Spleen (tissue), 7 donors: ENCODE results near the gene CCDC78.

Experiments
- CTCF ChIP-seq, 11 experiments: fragments of 200-600 bp in 7 of 11; fragments of 450-650 bp in 4 of 11; sonication (generic) in 4 of 11; IDR thresholded peaks in 8 of 11; conservative IDR thresholded peaks in 3 of 11; 1 replicate in 7 of 11; 2 replicates in 4 of 11; pipeline versions ENCODE4 v1.4.0 to v1.8.0; 2016 to 2021; ENCODE audit warnings: antibody characterized with exemption in 11 of 11, inconsistent platforms in 4 of 11, mild to moderate bottlenecking in 1 of 11
- POLR2AphosphoS5 ChIP-seq, 3 donors: sonication (generic); formaldehyde crosslinking; IDR thresholded peaks; one replicate each; pipeline ENCODE4 v1.5.1; 2017; ENCODE audit warnings: antibody characterized with exemption in 3 of 3
- donor health status: DM: no; HTN: no; CAD: no; lungs with moderate emphysema.
- donor health status: DM: no; HTN: no; CAD: no.
- donor health status: DM: no; HTN: no; CAD: no.

- no peak for TF ChIP-seq CTCF (IDR thresholded peaks at IDR 0.05 in 8 of 11, conservative IDR thresholded peaks at IDR 0.05 in 3 of 11)
- TF ChIP-seq POLR2AphosphoS5 (IDR thresholded peaks at IDR 0.05): no peak
These were observed 16.4 kb downstream of the CCDC78 start for GRCh38 chr16:709566-710499.
